ENCODE data around the gene KIAA0930.

GRCh38 chr22:45263463-45264269 is 23.0 kb upstream of the KIAA0930 start:
- TF ChIP-seq CTCF (IDR thresholded peaks at IDR 0.05 in 8 of 11, conservative IDR thresholded peaks at IDR 0.05 in 3 of 11) (peak in 10 of 11 experiments; percentile 26 to 74 (median 64)), POLR2AphosphoS5 (IDR thresholded peaks at IDR 0.05) (peak; percentile 35 to 77 (median 52)), POLR2A (IDR thresholded peaks at IDR 0.05) (no peak)

Data from spleen (tissue), 7 donors.